Activated CD4-positive, CD25-positive, alpha-beta regulatory T cell treated with anti-CD3 and anti-CD28 coated beads, Interleukin-2, amount 50 U/mL, for 16 hours (primary cell): ENCODE results near the gene RNF212B.
A peak's percentile ranks its signal among the peaks of the same experiment; 100 is the strongest.

Experiments used
- DNase-seq: peaks from one replicate; pipeline ENCODE4 v3.0.0-alpha.2; 2020; ENCODE audit warnings: low read depth, low spot score

Gene RNF212B

DNA sequence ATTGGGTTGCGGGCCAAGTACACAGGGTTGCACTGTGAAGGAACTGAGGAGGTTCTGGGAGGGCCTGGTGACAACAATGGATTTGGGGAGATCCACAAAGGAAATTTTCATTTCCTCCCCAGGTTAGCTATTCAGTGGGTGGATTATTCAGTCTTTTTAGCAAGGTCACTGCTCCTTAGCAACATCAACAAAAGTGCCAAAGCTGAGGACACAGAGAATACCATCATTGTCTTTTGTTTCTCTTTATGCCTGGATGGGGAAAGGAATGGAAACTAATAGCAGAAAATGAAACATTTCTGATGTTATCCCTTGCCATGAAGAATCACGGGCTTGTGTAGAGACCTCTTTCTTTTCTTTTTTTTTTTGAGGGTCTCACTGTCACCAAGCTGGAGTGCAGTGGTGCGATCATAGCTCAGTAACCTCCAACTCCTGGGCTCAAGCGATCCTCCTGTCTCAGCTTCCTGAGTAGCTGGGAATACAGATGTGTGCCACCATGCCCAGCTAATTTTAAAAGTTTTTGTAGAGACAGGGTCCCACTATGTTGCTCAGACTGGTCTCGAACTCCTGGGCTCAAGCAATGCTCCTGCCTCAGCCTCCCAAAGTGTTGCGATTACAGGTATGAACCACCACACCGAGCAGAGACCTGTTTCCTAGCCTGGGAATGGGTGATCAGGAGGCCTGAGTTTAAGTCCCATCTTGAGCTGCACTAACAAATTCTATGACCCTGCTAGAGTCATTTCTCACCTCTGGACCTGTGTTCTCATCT, 58.5 kb downstream of the RNF212B start:
- no peak for DNase-seq

DNA sequence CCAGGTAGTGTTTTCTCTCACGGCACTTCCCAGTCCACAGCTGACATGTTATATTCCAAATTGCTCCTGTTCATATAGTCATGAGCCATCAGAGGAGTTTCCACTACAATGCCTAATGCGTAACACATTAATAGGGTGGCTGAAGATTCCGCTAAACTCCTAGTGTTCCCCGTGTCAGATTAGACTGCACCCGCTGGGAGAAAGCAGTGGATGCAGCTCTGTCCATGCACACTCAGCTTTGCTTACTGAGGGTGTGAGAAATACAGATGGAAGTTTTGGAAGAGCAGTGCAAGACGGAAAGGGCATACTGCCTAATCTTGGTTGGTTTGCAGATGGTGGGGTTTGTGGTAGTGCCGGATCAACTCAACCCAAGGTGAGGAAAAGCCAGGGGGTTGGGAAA, 59.4 kb downstream of the RNF212B start:
- DNase-seq: no peak

DNA sequence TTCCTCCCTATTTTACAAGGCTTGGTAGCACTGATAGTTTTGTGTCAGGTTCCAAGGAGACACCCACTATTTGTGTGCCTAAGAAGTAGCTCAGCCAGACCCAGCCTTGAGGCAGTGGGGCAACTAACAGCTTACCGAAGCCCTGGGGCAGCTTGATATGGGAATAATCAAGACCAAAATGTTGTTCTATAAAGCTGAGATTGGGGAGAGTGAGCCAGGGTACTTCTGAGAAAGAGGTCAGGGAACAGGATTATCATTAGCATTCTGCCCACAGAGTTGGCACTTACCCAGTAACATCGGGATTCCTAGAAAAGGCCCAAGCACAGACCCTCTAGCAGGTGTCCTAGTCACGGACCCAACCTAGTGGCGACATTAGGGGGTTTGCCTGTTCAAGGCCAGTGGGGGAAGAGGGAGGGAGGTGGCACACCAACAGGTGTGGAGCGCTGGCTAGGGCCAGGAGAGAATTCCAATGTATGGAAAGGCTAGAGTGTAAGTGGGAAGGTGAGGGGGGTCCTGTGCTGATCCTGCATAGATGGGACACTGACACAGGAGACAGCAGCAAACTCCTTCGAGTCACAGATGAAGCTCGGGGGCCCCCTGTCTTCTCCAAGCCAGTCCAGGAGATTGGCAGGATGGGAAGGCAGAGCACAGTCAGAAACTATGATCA, 60.0 kb downstream of the RNF212B start:
- no peak for DNase-seq

DNA sequence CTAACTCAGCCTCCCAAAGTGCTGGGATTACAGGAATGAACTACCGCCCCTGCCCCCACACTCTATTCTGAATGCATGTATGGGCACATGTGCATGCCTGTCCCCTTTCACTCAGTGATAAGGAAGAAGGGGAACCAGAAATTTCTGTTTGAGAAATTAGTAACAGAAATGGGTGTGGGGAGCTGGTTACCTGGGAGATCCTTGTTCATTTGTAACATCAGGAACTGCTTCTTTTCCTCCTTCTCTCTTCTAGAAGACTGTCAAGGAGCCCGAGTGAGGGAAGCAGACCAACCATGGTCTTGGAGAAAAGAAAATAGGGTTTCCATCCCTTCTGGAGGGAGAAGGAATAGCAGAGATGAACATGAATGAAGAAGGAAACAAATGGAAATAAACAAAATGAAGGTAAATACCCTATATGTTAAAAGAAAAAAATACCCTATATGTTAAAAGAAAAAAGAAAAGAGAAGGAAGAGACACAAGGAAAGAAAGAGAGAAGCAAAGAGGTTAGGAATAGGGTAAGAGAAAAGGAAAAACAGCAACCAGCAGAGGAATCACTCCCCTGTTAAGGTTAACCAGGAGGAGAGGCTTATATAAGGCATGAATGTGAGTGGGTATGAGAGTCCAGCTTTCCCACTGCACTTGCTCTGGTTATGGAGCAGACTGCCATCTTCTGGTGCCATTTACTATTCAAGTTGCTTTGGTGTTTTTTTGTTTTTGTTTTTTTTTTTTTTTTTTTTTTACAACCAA, 61.6 kb downstream of the RNF212B start:
- DNase-seq: no peak

DNA sequence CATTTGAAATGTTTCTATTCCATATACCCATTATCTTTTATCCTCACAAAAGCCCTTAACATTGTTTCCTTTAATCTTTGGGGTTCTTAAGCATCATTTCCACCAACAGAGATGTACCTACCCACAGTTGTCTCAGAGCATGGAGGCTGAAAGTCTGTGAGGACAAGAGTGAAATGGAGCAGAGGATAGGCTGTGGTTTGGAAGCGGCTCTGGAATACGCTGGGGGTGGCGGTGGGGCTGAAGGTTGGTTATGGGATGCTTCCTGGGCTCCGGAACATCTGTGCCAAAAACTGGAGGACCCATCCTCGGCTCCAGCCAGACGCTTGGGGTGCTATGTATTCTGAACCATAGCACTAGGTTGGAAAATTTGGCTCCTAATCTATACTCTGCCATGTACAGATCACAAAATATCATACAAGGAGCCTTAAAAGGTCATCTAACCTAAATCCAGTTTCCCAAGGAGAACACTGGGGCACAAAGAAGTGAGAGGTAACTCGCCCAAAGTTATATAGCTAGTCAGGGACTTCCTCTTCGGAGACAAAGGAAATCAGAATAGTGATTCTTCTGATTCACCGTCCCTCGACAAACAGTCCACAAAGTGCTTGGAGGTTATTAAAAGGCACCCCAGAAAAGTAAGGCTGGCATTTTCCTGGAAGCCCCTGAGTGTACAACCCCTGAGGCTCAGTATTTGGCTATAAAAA, 62.4 kb downstream of the RNF212B start:
- no peak for DNase-seq

DNA sequence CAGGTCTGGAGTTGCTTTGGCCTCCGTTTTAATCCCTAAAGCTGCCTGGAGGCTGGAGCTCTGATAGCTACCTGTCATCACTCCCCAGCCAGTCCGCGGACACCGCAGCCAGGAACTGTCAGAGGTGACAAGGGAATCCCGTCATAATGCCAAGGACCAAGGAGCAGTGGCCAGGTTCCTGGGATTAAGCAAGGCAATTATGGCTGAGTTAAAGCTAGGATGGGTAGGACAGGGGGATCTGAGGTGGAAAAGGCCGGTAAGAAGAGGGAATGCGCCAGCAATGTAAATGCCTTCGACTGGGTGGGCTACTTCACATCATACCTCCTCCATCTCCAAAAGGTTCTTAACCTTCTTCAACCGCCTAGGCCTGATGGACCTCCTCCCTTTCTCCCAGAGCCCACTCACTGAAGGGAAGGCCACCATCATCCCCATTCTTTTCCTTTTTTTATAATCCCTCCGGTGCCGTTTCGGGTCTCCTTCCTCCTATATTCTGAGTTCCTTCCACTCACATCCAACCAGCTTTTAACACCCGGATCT, 63.0 kb downstream of the RNF212B start:
- no peak for DNase-seq

DNA sequence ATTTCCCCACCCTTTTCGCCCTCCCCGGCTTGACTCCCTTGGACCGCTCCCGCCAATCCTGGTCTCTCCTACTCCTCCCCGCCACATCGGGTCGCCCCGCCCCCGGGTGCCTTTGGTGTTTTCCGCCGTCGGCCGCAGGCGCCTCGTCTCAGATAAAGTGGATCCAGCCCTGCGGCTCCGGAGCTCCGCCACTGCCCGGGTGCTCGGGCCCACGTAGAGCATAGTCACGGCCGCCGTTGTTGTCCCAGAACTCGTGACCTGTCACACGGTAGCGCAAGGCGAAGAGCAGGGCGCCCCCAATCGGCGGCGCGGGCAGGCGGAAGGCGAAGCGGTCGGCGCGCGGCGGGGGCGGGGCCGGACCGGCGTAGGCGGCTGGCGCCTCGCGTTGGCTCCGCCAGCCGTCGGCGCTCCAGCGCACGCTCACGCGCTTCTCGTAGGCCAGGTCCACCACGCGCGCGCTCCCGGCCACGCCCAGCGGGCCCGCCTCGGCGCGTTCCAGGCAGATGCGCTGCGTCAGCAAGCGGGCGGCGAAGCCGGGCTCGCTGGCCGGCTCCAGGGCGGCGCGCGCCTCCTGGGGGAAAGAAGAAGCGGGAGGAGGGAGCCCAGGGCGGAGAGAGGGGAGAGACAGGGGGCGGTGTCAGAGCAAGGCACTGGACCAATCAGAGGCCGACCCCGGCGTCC, 63.7 kb downstream of the RNF212B start:
- peak; percentile 89 for DNase-seq

DNA sequence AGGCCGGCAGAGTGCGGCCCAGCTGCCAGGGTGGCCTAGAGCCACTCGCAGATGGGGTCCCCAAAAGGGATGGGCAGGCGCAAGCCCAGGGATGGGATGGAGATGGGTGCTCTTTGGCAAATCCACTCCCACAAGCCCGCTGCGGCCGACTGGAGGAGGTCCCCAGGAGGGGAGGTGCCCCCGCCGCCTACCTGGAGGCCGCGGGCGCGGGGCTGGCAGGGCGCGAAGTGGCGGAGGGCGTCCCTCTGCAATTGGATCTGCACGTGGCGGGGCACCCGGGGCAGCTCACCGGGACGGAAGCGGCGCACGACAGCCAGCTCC, 64.2 kb downstream of the RNF212B start:
- no peak for DNase-seq

DNA sequence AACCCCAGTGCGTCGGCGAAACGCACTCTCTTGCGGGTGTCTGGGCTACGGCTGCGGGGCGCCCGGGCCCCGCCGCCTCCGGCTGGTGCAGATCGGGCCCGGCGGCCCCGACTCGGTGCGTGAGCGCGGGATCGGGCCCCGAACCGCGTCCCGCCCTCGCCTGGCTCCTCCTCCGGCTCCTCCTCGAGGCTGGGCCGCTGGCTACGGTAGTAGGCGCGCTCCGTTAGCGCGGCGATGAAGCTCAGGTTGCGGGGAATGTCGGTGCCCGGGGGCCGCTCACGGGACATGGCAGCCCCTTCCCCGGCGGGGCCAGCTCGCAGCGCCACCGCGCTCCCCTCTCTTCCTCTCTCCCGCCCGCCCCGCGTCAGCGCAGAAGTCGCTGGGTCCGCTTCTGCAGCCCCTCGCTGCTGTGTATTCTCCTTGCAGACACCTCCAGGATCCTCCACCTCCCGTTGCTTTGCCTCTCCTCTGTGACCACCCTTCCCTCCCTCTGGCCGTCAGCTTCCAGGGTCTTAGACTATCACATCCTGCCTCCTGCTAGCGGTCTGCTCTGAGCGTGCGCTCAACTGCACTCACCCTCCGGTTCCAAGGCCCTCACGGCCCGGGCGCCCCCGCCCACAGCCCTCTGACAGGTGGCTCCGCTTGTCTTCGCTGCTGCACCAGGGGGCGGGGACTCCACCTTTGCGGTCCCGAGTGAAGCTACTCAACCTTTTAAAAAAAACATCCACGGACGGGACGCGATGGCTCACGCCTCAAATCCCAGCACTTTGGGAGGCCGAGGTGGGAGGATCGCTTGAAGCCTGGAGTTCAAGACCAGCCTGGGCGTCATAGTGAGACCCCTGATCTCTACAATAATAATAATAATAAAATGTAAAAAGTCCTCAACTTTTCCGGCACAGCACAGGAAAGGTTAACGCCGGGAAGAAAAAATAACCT, 64.8 kb downstream of the RNF212B start, which contains the start of gene PPP1R3E:
Gene PPP1R3E, minus strand, starts transcription at position 570 of the 936 bp plus-strand sequence. Its CDS starts 283 bp downstream, at position 287.
- peak; percentile 76 for DNase-seq

DNA sequence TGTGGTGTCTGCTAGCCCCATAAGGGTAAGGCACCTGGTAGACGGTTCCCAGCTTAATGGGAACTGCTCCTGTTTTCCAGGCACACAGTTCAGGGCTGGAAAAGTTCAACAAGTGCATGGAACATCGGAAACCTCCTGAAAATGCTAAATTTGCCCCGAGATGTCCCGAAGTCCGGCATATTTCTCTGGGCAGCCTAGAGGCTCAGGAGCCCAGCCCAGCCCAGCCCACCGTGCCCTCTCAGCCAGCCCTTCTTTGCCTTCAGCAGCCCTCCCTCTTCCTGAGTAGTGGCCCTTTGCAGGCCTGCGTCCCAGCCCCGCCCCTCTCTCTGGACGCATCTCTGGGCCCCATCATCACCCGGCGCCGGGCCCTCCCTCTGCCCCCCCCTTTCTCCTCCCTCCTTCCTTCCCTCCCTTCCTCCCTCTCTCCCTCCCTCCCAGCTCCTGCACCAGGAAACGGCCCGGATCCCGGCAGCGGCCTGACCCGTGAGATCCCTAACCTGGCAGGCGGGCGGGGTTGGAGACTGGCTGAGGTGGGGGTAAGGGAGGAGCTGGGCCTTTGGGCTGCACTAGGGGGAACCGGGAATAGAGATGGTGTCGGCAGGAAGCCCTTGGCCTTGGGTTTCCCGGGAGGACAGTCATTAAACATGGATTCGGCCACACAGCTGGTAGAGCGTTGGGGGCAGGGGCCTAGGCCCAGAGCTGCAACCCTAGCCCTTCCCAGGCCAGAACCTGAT, 68.8 kb downstream of the RNF212B start, which contains the start of gene BCL2L2:
Gene BCL2L2, plus strand, starts transcription at position 422 of the 734 bp plus-strand sequence. CDS start 935 bp downstream, outside the sequence.
- DNase-seq: no peak

DNA sequence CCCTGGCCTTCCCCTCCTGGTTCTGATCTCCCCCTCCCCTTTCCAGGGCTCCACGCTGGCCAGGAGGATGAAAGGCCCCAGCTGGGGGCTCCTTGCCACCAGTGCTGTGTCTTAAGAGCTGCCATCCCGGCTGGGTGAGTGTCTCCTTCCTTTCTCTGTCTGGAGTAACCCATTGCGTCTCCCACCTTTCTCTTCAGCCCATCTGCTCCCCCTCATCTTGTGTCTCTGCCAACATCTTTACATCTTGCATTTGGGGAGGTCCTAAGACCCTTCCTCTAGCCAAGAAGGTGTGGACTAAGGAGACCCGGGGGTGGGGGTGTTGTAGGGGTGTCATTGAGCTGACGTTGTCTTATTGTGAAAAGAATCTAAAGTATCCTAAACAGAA, 69.4 kb downstream of the RNF212B start:
- no peak for DNase-seq

DNA sequence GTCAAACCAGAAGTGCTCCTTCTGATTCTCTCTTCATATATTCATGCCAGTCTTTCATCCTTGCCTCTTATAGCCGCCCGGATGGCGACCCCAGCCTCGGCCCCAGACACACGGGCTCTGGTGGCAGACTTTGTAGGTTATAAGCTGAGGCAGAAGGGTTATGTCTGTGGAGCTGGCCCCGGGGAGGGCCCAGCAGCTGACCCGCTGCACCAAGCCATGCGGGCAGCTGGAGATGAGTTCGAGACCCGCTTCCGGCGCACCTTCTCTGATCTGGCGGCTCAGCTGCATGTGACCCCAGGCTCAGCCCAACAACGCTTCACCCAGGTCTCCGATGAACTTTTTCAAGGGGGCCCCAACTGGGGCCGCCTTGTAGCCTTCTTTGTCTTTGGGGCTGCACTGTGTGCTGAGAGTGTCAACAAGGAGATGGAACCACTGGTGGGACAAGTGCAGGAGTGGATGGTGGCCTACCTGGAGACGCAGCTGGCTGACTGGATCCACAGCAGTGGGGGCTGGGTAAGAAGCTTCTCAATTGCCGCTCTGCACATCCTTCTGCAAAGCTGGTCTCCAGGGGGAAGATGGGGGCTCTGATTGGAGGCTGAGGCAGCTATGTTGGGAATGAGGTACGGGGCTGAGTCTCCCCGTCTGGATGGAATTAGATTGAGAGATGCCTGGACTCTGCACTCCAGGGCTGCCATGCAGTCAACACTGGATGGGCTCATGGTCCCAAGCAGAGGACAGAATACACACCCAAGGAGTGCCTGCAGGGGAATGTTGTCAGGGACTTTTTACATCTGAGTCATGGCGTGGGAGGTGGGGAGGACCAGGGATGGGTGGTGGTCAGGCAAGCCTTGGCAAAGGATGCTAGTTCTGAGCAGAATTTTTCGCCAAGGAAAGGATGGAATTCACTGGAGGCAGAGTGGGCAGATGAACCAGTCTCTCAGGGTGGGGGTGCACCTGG, 70.2 kb downstream of the RNF212B start:
- DNase-seq: no peak

DNA sequence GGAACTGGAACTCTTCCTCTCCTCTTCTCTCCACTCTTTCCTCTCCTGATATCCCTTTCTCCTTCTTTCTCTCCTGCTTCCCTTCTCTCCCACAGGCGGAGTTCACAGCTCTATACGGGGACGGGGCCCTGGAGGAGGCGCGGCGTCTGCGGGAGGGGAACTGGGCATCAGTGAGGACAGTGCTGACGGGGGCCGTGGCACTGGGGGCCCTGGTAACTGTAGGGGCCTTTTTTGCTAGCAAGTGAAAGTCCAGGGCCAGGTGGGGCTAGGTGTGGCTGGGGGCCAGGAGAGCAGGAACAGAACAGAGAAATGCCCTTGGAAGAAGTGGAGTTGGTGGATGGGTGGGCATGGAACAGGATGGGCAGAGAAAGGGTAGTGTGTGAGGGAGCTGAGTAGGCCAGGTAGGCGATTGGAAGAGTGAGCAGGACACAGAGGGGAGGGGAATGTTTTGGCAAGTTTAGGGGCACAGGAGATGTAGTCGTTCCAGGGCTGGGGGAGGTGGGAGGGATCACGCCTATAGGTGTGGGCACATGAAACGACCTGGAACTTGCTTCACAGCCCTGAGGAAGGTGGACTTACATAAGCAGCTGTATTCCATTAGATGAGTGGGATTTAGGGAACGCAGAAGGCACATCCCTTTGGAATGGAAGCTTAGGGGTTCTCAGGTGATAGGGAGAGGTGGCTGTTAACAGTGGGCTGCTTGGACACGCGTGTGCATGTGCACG, 71.1 kb downstream of the RNF212B start:
- DNase-seq: no peak

DNA sequence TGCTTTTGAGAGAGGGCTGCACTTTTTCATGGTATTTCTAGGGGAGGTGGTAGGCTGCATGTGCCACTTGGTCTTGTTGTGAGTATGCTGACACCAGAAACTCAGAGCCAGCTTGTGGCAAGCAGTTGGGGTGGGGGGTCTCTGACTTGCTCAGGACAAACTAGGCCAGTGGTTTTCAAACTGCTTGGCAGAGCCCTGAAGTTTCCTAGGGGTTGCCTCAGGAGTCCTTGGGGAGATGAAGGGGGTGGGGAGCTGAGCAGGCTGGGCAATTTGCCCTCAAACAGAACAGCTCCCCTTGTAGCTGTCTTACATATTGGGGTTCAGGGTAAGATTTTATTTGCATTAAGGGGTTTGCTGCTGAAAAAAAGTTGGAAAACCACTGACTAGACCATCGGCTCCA, 72.8 kb downstream of the RNF212B start:
- no peak for DNase-seq

DNA sequence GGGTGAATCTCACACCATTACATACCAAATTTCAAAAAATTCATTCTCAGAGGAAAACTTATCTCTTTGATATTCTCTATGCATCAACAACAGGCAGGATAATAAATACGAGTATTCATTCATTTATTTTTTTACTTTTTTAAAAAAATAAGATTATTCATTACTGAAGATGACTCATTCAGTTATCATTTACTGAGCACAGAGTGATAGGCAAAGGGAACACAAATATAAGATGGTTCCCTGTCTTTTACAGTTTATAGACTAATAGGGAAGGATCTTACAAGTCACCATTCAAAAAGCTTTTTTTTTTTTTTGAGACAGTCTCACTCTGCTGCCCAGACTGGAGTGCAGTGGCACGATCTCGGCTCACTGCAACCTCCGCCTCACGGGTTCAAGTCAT, 78.6 kb downstream of the RNF212B start:
- no peak for DNase-seq

DNA sequence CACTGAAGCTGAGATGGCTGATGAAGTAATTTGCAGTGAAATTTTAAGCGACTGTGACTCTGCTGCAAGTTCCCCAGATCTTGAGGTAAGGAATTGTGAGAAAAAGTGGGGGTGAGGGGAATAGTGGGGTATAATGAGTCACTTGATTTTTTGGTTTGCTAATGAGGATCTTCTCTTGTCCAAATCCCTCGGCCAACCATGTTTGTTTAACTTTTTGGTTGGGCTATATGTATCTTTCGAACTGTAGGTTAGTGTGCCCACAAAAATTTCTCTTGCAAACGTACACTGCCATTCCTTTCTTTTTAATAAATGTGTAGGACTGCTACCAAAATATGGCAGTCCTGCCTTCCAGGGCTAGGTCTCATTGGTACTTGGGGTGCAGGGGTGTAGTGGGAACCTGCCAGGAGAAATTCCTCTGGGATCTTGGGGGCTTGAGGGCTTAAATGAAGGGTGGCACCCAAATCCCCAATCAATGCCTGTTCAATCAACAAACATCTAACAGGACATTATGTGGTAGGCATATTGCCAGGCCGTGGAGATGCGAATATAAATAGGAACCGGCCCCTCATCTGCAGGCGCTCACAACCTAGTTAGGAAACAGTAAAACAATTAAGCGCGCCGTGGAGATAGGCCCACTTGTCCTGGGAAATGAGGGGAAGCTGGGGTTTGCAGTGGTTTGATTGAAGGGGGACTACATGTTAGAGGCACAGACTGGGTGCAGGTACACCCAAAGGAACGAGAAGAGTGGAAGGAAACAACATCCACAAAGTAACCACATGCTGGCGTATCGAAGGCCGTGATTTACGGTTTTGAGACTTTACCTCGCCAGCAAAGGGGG, 82.2 kb downstream of the RNF212B start:
- no peak for DNase-seq
